Heart right ventricle (tissue), 16 donors: Measurements from ENCODE around the gene LAX1. TPM values are rescaled to one million over a fixed set of nuclear protein-coding genes. Genes with fewer than 3 reads are reported as not detected.
A peak's percentile ranks its signal among the peaks of the same experiment; 100 is the strongest.

Experiments
- ATAC-seq, 8 donors: fragments of 200-7000 bp; cut with Tn5 transposase; one replicate each; pipeline ENCODE4 v1.9.1; 2020; ENCODE audit warnings: mild to moderate bottlenecking in 8 of 8, moderate library complexity in 8 of 8, moderate number of reproducible peaks in 1 of 8
- DNase-seq, 2 donors: peaks; one replicate each; pipeline ENCODE4 v3.0.0-alpha.2; 2020
- H3K27ac ChIP-seq, 10 donors: fragments of 200-600 bp; sonication (generic) in 2 of 10; one replicate each; pipeline versions ENCODE4 v1.5.0 to v1.8.0; 2020 to 2022; ENCODE audit warnings: mild to moderate bottlenecking in 3 of 10
- H3K27me3 ChIP-seq, 7 donors: fragments of 200-600 bp; one replicate each; pipeline ENCODE4 v1.8.0; 2021 to 2022; ENCODE audit warnings: mild to moderate bottlenecking in 2 of 7
- H3K36me3 ChIP-seq, 9 donors: fragments of 200-600 bp; sonication (generic) in 1 of 9; one replicate each; pipeline versions ENCODE4 v1.5.0 to v1.8.0; 2020 to 2022; ENCODE audit warnings: mild to moderate bottlenecking in 2 of 9
- H3K4me1 ChIP-seq, 9 donors: fragments of 200-600 bp; sonication (generic) in 1 of 9; one replicate each; pipeline versions ENCODE4 v1.5.0 to v1.8.0; 2020 to 2022; ENCODE audit warnings: mild to moderate bottlenecking in 4 of 9
- H3K4me3 ChIP-seq, 10 donors: fragments of 200-600 bp; sonication (generic) in 2 of 10; one replicate each; pipeline versions ENCODE4 v1.5.0 to v1.8.0; 2020 to 2022; ENCODE audit warnings: mild to moderate bottlenecking in 7 of 10, moderate library complexity in 2 of 10
- H3K9me3 ChIP-seq, 11 donors: fragments of 200-600 bp in 10 of 11; sonication (generic) in 2 of 11; one replicate each; pipeline versions ENCODE4 v1.5.0 to v1.8.0; 2013 to 2022; ENCODE audit warnings: mild to moderate bottlenecking in 2 of 11, control low read depth in 1 of 11, moderate library complexity in 1 of 11
- WGBS, 2 donors: extraction: QIAGEN DNeasy Blood & Tissue Kit; methylation state at CpG; one replicate each; pipeline ENCODE4 v1.1.7; 2013; ENCODE audit warnings: inconsistent platforms in 1 of 2; 5-methylcytosine and 5-hydroxymethylcytosine counted together
- intact Hi-C, 10 donors: fragments of 100-400 bp; cut with DNase I; formaldehyde crosslinking; loops; one replicate each; pipeline versions ENCODE4 v1.11.1 to v1.14.2; 2022
- polyA plus RNA-seq, 2 donors: library from polyadenylated mRNA; stranded (reverse); fragments of 200-250 nt; gene quantifications; one replicate each; pipeline ENCODE4 v1.2.3, GENCODE V29; 2013
- total RNA-seq, 10 donors: library from RNA; stranded (reverse); fragmentation: NEBNext Ultra II Directional in 3 of 10; extraction: Animal tissue kit (Norgen Biotek cat#: 25700) in 3 of 10; gene quantifications; one replicate each; pipeline versions ENCODE4 v1.2.1 to v1.2.4, GENCODE V29; 2021 to 2023
- TF ChIP-seq, protein P1 (sequence below), 9 donors: fragments of 200-600 bp; sonication (generic) in 2 of 9; IDR thresholded peaks; one replicate each; pipeline versions ENCODE4 v1.5.0 to v1.8.0; 2021 to 2022; ENCODE audit warnings: antibody characterized with exemption in 9 of 9, mild to moderate bottlenecking in 5 of 9, moderate library complexity in 1 of 9
- donor health status: Arrhythmogenic right ventricular cardiomyopathy.
- donor health status: ischemic (EF 13 %, LVEDD 7.1; RV severe dilation, severe dysfunction).
- donor health status: healthy with polysubstance abuse.
- donor health status: DM: no; HTN: yes; CAD: no.
- donor health status: DM: no; HTN: no; CAD: no.
- donor health status: ischemic (EF 25% LVEDD 6.9; RV normal size, moderate dysfunction).
- donor health status: ischemic (EF 25% LVEDD 5.7; RV mildly dilated, moderate dysfunction).
- donor health status: healthy.
- donor health status: DM: yes; HTN: yes; CAD: no.
- donor health status: Ischemic cardiomyopathy.
- donor health status: ischemic (EF 35%, LVEDD 5.7; RV mildly dilated, moderate dysfunction).
- donor health status: nonischemic (EF 11% LVEDD 7.7; RV severe dilation, severe dysfunction).
- donor health status: DM: yes; HTN: yes; CAD: no.
- donor health status: PGD.
- donor health status: ischemic (EF 29% LVEDD 5.4; RV normal size, mild dysfunction).
- donor health status: nonischemic (EF 23%, LVEDD 6.1; RV moderate dilation, normal function).

Gene LAX1
- total and polyA plus RNA-seq, 12 donors, result 0.03 to 1.3 (median 0.17) TPM; not detected in 2

DNA sequence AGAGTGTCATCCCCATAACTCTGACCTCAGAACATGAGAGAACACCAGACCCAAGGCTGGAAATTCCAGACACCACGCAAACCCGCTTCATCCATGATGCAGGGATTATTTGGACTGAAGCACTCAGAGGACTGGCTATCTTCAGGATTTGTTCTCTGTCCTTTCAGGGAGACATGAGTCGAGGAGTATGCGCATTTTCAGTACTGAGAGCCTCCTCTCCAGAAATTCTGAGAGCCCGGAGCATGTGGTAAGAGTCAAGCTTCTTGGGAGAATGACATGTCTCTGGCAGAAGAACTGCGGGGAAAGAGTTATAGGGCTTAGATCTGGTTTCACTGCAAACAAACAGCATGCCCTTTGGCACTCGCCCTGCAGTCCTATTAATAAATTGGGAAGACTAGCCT is 6.9 kb downstream of the LAX1 start:
- peaks cover 0 to 25% (median 6%) of the 10 kb centered on the region in 9 donors for H3K4me1 ChIP-seq
- peak overlapping the region in 2 of 10 donors; percentile 2 to 49 for H3K27ac ChIP-seq
- peaks cover 0 to 8% (median 0%) of the 10 kb centered on the region in 9 donors for H3K36me3 ChIP-seq
- no peaks in the 10 kb centered on the region for H3K9me3 ChIP-seq
- no peaks in the 10 kb centered on the region for H3K27me3 ChIP-seq
- DNase-seq (no peak), ATAC-seq (peak in 2 of 8 donors; percentile 9 to 19)
- TF ChIP-seq, protein P1, sequence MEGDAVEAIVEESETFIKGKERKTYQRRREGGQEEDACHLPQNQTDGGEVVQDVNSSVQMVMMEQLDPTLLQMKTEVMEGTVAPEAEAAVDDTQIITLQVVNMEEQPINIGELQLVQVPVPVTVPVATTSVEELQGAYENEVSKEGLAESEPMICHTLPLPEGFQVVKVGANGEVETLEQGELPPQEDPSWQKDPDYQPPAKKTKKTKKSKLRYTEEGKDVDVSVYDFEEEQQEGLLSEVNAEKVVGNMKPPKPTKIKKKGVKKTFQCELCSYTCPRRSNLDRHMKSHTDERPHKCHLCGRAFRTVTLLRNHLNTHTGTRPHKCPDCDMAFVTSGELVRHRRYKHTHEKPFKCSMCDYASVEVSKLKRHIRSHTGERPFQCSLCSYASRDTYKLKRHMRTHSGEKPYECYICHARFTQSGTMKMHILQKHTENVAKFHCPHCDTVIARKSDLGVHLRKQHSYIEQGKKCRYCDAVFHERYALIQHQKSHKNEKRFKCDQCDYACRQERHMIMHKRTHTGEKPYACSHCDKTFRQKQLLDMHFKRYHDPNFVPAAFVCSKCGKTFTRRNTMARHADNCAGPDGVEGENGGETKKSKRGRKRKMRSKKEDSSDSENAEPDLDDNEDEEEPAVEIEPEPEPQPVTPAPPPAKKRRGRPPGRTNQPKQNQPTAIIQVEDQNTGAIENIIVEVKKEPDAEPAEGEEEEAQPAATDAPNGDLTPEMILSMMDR (IDR thresholded peaks at IDR 0.05), result no peak
- WGBS, 2 donors, result 54 to 63% methylated on average over 7 of the region's 7 CpGs
- H3K4me3 ChIP-seq, result no peak overlapping the region
- intact Hi-C loops, result loop anchor here in 2 of 10 donors (10.0 kb wide), 2 partner anchors 147 to 267 kb away; partner anchors contain the start of gene ATP2B4 (in 1 of the 2)

DNA sequence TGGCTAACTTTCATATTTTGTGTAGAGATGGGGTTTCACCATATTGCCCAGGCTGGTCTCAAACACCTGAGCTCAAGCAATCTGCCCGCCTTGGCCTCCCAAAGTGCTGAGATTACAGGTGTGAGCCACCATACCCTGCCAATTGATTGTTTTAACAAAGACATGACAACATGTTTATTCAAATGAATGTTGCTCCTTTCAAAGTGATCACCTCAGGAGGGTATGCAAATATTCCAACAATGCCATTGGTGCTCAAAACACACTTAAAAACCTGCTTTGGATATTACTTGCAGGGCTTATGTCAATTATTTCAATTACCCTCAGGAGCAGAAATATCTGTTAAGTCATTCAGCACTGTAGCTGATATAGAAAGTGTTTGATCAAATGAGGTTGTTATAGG is 7.9 kb downstream of the LAX1 start:
- ATAC-seq, result no peak
- intact Hi-C loops, result loop anchor here in 2 of 10 donors (10.0 kb wide), 2 partner anchors 148 to 268 kb away; partner anchors contain the start of gene ATP2B4 (in 1 of the 2)

DNA sequence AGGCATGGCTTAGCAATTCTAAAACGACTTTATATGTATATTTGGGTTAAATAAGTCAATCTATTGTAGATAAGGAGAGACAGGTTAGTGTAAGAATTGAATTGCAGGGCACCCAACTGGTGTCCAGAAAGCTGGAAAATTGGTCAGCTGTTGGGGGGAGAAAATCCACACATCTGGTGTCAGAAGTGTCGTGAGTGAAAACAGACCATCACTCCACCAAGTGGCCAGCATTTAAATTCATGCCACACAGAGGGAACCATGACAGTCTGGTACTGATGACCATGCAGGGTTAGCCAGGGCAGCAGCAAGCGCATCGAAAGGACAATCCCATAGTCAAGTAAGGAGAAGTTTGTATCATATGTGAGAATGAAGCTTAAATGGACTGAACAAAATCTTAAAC is 11.7 kb downstream of the LAX1 start:
- Histone ChIP-seq H3K9me3 (no peaks in the 10 kb centered on the region), H3K4me3 (no peak overlapping the region), H3K4me1 (peaks cover 0 to 7% (median 0%) of the 10 kb centered on the region in 9 donors), H3K36me3 (peaks cover 0 to 8% (median 0%) of the 10 kb centered on the region in 9 donors), H3K27me3 (no peaks in the 10 kb centered on the region), H3K27ac (no peak overlapping the region)
- WGBS, 2 donors, result 53 to 57% methylated on average over 4 of the region's 4 CpGs
- TF ChIP-seq, protein P1 (IDR thresholded peaks at IDR 0.05), result peak in 7 of 9 donors; percentile 13 to 47 (median 34)
- ATAC-seq (peak in 7 of 8 donors; percentile 47 to 80 (median 64)), DNase-seq (peak in 1 of 2 donors; percentile 11)
- intact Hi-C loops, result loop anchor here in 2 of 10 donors (10.0 kb wide), 2 partner anchors 152 to 272 kb away; partner anchors contain the start of gene ATP2B4 (in 1 of the 2)

More for the DNA sequence above, 7.9 kb downstream of the LAX1 start:
- Histone ChIP-seq H3K4me3 (no peak overlapping the region), H3K9me3 (no peaks in the 10 kb centered on the region), H3K27ac (no peak overlapping the region), H3K36me3 (peaks cover 0 to 8% (median 0%) of the 10 kb centered on the region in 9 donors), H3K27me3 (no peaks in the 10 kb centered on the region), H3K4me1 (peaks cover 0 to 25% (median 6%) of the 10 kb centered on the region in 9 donors)
- DNase-seq, result no peak
- TF ChIP-seq, protein P1 (IDR thresholded peaks at IDR 0.05), result no peak
- 100% methylated on average over 1 of the region's 1 CpG for WGBS, 2 donors

DNA sequence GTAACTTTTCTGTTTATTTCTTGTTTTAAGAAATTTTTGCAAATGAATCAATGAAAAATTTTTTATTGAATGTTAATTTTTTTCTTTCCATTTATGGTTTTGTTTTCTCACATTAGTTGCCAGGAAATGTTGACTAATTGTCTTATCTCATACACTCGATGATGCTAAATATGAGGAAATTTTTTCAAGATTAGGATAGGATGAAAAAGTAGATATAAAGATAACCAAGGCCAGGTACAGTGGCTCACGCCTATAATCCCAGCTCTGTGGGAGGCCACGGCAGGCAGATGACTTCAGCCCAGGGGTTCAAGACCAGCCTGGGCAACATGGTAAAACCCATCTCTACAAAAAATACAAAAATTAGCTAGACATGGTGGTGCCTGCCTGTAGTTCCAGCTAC is 12.6 kb downstream of the LAX1 start:
- WGBS, 2 donors, result 78% methylated on average over 3 of the region's 3 CpGs
- TF ChIP-seq, protein P1 (IDR thresholded peaks at IDR 0.05), result no peak
- intact Hi-C loops, result loop anchor here in 2 of 10 donors (10.0 kb wide), 2 partner anchors 153 to 273 kb away; partner anchors contain the start of gene ATP2B4 (in 1 of the 2)

More for the DNA sequence above, 12.6 kb downstream of the LAX1 start:
- Histone ChIP-seq H3K27ac (no peak overlapping the region), H3K36me3 (peaks cover 0 to 8% (median 0%) of the 10 kb centered on the region in 9 donors), H3K27me3 (no peaks in the 10 kb centered on the region), H3K4me3 (no peak overlapping the region), H3K4me1 (no peaks in the 10 kb centered on the region), H3K9me3 (no peaks in the 10 kb centered on the region)
- DNase-seq, result no peak
- no peak for ATAC-seq
